ENCODE measurements around the gene LYPD1. TPM values are rescaled to one million over a fixed set of nuclear protein-coding genes. Genes with fewer than 3 reads are reported as not detected.
"Not testable (repeated sequence)": the region's sequence is repeated elsewhere in the genome, so short reads cannot be mapped to it uniquely, and the experiment has no call there.

Gene LYPD1
- total RNA-seq, 6 experiments from 2014 or later, result 1.5 to 10.3 (median 9.3) TPM

GRCh38 chr2:132701810-132702209 is 31.8 kb upstream of the LYPD1 start:
- H3K4me3 Mint-ChIP-seq, result peak overlapping the region; percentile 61; the same call in 1 of the 2 replicates
- no peaks in the 10 kb centered on the region for H3K9me3 Mint-ChIP-seq
- H3K36me3 Mint-ChIP-seq (ENCODE audit: low read depth), result no peaks in the 10 kb centered on the region
- peaks cover 40% of the 10 kb centered on the region for H3K4me1 Mint-ChIP-seq (ENCODE audit: low read depth)
- no peaks in the 10 kb centered on the region; the same call in 1 of the 2 replicates for H3K27me3 Mint-ChIP-seq (ENCODE audit: insufficient read depth)
- peak overlapping the region; percentile 45; the same call in 1 of the 2 replicates for H3K27ac Mint-ChIP-seq
- peak; percentile 32 for DNase-seq
- no peak for TF ChIP-seq CTCF (IDR thresholded peaks at IDR 0.05)

- DNase-seq; H3K9me3 Mint-ChIP-seq; H3K27me3 Mint-ChIP-seq (ENCODE audit: insufficient read depth); H3K4me3 Mint-ChIP-seq; H3K36me3 Mint-ChIP-seq (ENCODE audit: low read depth); H3K27ac Mint-ChIP-seq: not testable (repeated sequence)
- peaks cover 48% of the 10 kb centered on the region for H3K4me1 Mint-ChIP-seq (ENCODE audit: low read depth)
Observed at GRCh38 chr2:132699802-132700201, 29.8 kb upstream of the LYPD1 start.

- not testable (repeated sequence) for H3K27ac Mint-ChIP-seq; DNase-seq; H3K27me3 Mint-ChIP-seq (ENCODE audit: insufficient read depth); H3K36me3 Mint-ChIP-seq (ENCODE audit: low read depth); H3K9me3 Mint-ChIP-seq; H3K4me3 Mint-ChIP-seq
- peaks cover 48% of the 10 kb centered on the region for H3K4me1 Mint-ChIP-seq (ENCODE audit: low read depth)
Observed at GRCh38 chr2:132698347-132698746, 28.3 kb upstream of the LYPD1 start.

GRCh38 chr2:132697556-132698205 is 27.7 kb upstream of the LYPD1 start:
- Mint-ChIP-seq H3K4me3 (peak overlapping the region; percentile 28; the same call in 1 of the 2 replicates), H3K27ac (no peak overlapping the region), H3K27me3 (ENCODE audit: insufficient read depth) (no peaks in the 10 kb centered on the region; the same call in 1 of the 2 replicates), H3K36me3 (ENCODE audit: low read depth) (no peaks in the 10 kb centered on the region), H3K4me1 (ENCODE audit: low read depth) (peaks cover 50% of the 10 kb centered on the region), H3K9me3 (no peaks in the 10 kb centered on the region)
- no peak for DNase-seq
- no peak for TF ChIP-seq CTCF (IDR thresholded peaks at IDR 0.05)

GRCh38 chr2:132692816-132693215 is 22.8 kb upstream of the LYPD1 start:
- H3K4me1 Mint-ChIP-seq (ENCODE audit: low read depth), result peaks cover 62% of the 10 kb centered on the region
- no peak overlapping the region for H3K4me3 Mint-ChIP-seq
- no peaks in the 10 kb centered on the region for H3K36me3 Mint-ChIP-seq (ENCODE audit: low read depth)
- DNase-seq, result no peak
- no peak for TF ChIP-seq CTCF (IDR thresholded peaks at IDR 0.05)
- H3K27me3 Mint-ChIP-seq (ENCODE audit: insufficient read depth), result no peaks in the 10 kb centered on the region; the same call in 1 of the 2 replicates
- H3K27ac Mint-ChIP-seq, result no peak overlapping the region; the same call in 1 of the 2 replicates
- H3K9me3 Mint-ChIP-seq, result no peaks in the 10 kb centered on the region

- Mint-ChIP-seq H3K9me3 (no peaks in the 10 kb centered on the region), H3K27ac (peak overlapping the region; percentile 81), H3K27me3 (ENCODE audit: insufficient read depth) (no peaks in the 10 kb centered on the region; the same call in 1 of the 2 replicates), H3K4me3 (peak overlapping the region; percentile 12; the same call in 1 of the 2 replicates), H3K4me1 (ENCODE audit: low read depth) (peaks cover 51% of the 10 kb centered on the region), H3K36me3 (ENCODE audit: low read depth) (no peaks in the 10 kb centered on the region)
- DNase-seq, result no peak
- TF ChIP-seq CTCF (IDR thresholded peaks at IDR 0.05), result no peak
Observed at GRCh38 chr2:132691556-132691955, 21.6 kb upstream of the LYPD1 start.

Measured in HFFc6 (cell line).